HG03025 (cell line): ENCODE results near the gene TRIO.

Experiments used
- ATAC-seq: cut with Tn5 transposase; IDR thresholded peaks from one replicate; pipeline ENCODE4 v1.9.1; 2021; ENCODE audit warnings: mild to moderate bottlenecking, moderate library complexity; ENCODE audit not compliant: unreplicated experiment, low FRiP score

TRIO gene

DNA sequence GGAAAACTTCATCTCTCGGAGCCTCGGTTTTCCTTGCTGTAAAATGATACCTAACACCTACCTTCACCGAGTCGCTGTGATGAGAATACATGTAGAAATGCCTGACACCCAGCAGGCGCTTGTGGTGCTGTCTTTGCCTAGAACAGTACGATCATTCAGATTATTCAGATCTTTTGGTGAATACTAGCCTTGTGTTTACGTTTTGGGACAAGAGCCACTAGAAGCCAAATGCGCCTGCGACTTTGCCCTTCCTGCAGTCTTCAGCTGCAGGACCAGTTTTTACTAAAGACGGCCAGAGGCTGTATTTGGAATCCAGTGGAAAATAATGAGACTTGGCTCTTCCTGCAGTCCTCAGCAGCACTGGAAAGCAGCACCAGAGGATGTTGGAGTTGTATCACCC is 189.6 kb downstream of the TRIO start:
- no peak for ATAC-seq

GRCh38 chr5:14337593-14337992 is 194.5 kb downstream of the TRIO start:
- ATAC-seq = no peak

GRCh38 chr5:14339468-14339867 is 196.3 kb downstream of the TRIO start:
- ATAC-seq = no peak

- no peak for ATAC-seq
Observed at GRCh38 chr5:14341571-14342230, 198.6 kb downstream of the TRIO start.

DNA sequence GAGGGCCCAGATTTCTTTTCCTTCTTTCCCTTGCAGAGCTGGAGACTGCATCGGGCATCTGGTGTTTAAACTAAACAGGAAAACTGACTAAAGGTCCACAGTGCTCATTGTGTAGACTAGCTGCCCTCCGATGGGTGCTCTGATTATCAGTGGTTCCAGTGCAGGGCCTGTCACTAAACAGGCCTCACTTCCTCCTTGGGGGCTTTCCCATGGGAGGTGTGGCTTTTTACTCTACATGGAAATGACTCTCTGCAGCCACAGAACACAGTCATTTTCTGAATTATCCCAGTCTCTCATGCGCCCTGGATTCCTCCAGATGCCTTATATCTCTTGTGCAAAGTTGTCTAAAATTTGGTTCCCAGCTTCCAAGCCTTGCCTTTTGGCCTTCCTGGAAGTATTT is 199.2 kb downstream of the TRIO start:
- peak; percentile 88 for ATAC-seq

DNA sequence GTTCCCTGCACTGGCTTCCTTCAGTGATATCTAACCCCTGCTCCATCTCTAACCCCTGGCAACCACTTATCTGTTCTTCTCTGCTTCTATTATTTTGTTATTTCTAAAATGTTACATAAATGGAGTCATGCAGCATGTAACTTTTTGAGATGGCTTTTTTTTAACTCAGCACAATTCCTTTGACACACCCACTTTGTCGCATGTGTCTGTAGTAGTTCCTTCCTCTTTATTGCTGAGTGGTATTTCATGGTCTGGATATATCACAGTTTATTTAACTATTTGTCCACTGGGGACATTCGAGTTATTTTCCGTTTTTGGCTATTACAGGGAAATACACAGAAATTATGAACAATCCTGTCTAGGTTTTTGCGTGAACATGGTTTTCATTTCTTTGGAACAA is 200.2 kb downstream of the TRIO start:
- ATAC-seq = no peak

- ATAC-seq = no peak
Observed at GRCh38 chr5:14347522-14347921, 204.4 kb downstream of the TRIO start.

DNA sequence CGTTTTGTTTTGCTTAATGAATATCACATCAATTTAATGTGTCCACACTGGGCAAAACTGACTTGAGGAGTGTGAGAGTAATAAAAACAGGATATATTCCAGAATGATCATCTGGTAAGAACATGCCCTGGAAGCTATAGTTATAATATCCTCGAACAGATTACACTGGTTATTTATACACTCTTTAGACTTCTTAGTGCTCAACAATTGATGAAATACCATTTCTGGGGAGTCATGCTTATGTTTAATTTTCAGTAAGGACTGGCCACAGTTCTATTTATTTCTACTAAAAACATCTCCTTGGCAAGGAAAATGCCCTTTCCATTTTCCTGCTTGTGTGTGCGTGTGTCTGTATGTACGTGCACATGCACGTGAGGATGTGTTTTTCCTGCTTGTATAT is 205.0 kb downstream of the TRIO start:
- ATAC-seq = no peak

GRCh38 chr5:14349029-14349428 is 205.9 kb downstream of the TRIO start:
- no peak for ATAC-seq

- ATAC-seq = peak; percentile 72
Observed at GRCh38 chr5:14351086-14351661, 208.0 kb downstream of the TRIO start.

GRCh38 chr5:14351845-14352712 is 208.9 kb downstream of the TRIO start:
- ATAC-seq = peak; percentile 67

GRCh38 chr5:14353726-14354474 is 210.8 kb downstream of the TRIO start:
- no peak for ATAC-seq

DNA sequence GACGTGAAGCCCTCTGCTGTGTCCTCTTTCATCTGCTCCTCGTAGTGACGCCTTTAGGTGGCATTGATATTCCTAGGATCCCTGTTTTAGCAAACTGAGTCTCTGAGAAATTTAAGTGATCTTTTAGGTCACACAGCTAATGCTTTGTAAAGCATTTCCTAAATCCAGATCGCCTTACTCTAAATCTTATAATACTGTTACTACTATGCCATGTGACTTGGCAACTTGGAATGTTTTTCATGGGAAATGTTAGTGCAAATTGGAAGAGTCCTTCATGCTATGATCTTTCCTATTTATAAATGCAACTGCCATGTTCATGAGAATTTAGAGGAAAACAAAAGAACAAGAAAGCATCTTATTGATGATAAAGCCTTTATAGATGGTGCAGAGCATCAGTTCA is 212.2 kb downstream of the TRIO start:
- no peak for ATAC-seq

DNA sequence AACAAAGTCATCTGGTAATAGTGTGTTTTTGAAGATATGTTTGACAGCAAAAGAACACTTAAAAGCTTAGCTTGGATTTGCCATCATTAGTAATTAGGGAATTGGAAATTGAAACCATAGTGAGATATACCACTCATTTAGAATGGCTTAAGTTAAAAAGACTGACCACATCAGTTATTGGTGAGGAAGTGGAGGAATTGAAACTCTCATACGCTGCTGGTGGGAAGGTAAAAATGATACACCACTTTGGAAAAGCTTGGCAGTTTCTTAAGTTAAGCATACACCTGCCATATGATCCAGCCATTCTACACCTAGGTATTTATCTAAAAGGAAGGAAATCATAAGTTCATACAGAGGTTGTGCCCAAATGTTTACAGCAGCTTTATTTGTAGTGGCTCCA is 213.2 kb downstream of the TRIO start:
- no peak for ATAC-seq

- no peak for ATAC-seq
Observed at GRCh38 chr5:14357441-14357840, 214.3 kb downstream of the TRIO start.

GRCh38 chr5:14357851-14358250 is 214.7 kb downstream of the TRIO start:
- ATAC-seq = no peak

DNA sequence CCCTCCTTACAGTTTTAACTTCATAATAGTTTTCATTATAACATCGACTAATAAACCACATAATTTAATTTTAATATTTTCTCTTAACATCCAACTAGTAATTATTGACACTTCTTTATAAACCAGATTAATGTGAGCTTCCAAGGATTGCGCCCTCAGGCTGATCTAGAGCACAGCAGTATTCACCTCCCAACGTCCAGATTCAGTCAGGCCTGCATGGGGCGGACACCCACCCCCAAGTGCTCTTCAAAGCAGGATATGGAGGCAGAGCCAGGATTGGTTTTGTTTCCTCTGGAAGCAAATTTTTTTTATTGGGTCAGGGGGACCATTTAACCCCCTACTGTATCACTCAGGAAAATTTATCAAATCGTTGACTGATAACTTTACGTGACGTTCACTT is 215.4 kb downstream of the TRIO start:
- no peak for ATAC-seq

DNA sequence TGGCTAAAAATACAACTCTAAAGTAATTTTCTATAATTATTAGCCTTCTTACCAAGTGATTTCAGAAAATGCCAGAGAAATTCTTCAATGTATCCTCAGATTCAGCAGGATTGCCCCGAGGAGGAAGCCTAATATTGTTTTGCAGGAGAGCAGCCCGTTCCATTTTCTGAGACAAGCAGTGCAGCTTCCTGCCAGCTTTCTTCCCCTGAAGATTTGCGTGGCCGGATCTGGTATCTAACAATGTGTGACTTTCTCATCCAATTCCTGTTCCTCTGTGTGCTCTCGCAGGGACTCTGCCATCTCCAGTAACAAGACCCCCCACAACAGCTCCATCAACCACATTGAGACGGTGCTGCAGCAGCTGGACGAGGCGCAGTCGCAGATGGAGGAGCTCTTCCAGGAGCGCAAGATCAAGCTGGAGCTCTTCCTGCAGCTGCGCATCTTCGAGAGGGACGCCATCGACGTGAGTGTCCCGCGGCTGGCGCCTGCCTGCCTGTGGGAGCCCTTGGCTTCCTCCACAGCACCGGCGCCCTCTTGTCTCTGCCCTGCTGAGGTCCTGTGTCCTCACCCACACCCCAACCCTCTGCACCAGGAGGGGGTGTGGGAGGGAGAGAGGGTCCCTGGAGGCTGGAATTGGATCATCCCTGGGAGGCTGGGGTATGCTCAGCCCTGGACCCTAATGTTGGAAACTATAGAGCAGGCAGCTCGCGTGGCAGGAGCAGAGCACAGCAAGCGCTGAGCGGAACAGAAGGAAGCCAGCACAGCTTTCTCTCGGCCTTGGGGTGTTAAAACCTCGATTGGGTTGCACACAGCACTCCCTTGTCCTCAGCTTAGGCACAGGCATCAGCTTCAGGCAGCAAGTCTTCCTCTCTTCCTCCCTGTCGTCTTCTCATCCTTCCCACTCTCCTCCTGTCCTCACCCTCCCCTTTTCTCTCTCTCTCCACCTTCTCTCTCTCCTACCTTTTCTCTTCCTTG is 216.2 kb downstream of the TRIO start:
- ATAC-seq = no peak

DNA sequence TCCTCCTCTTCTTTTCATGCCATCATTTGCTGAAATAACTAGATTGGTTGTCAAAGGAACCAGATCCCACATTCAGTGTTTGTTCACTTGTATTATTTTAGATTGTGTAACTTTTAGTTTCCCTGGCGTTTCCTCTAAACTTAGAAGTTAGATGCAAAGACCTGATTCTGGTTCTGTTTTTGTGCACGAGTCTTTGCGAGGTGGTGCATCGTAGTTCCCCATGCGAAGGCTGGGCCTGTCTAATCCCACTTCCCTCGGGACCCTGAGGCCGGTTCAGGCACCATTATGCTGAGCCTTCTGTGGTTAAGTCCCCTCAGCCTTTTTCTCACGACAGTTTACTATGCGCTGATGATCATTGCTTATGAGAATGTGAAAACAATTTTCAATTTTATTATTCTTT is 219.3 kb downstream of the TRIO start:
- no peak for ATAC-seq

DNA sequence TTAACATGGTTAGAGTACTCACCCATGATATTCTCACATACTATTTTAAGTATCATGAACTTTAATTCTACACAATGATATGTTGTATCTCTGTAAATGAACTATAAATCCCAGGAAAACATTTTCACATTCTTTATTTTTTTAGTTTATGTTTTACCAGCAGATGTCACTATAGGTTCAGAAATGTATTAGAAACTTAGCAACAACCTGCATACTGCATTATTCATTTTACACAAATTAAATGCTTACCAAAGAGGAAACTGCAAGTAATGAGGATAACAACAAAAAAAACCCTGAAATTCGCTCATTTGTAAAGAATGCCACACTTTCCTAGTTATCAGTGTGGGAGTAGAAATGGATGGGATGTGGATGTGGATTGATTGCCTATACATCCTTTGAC is 221.0 kb downstream of the TRIO start:
- no peak for ATAC-seq
